Smooth muscle cell of the brain vasculature (primary cell): Measurements from ENCODE around the gene TSPAN2.
A peak's percentile ranks its signal among the peaks of the same experiment; 100 is the strongest.

Experiments used
- DNase-seq: peaks from one replicate; pipeline ENCODE4 v3.0.0-alpha.2; 2012; ENCODE audit warnings: low read depth, low spot score

TSPAN2 gene

GRCh38 chr1:115089420-115090185 is at the start of gene TSPAN2:
Gene TSPAN2, minus strand, starts transcription at chr1:115089503. Its CDS starts 71 bp downstream, at chr1:115089432.
- DNase-seq: no peak

- peak; percentile 81 for DNase-seq
These were observed 49.7 kb upstream of the TSPAN2 start for GRCh38 chr1:115138973-115139372.

GRCh38 chr1:115138271-115138670 is 49.0 kb upstream of the TSPAN2 start:
- DNase-seq: no peak

- DNase-seq: no peak
These were observed 47.9 kb upstream of the TSPAN2 start for GRCh38 chr1:115137191-115137590.

GRCh38 chr1:115136706-115137105 is 47.4 kb upstream of the TSPAN2 start:
- no peak for DNase-seq

GRCh38 chr1:115136106-115136505 is 46.8 kb upstream of the TSPAN2 start:
- DNase-seq: no peak

GRCh38 chr1:115135681-115136080 is 46.4 kb upstream of the TSPAN2 start:
- DNase-seq: no peak

GRCh38 chr1:115134850-115135480 is 45.7 kb upstream of the TSPAN2 start:
- no peak for DNase-seq

- DNase-seq: no peak
These were observed 44.9 kb upstream of the TSPAN2 start for GRCh38 chr1:115134231-115134630.

- no peak for DNase-seq
These were observed 44.1 kb upstream of the TSPAN2 start for GRCh38 chr1:115133440-115133839.

- no peak for DNase-seq
These were observed 41.5 kb upstream of the TSPAN2 start for GRCh38 chr1:115130786-115131185.

GRCh38 chr1:115129071-115129640 is 39.9 kb upstream of the TSPAN2 start:
- no peak for DNase-seq

GRCh38 chr1:115127539-115127938 is 38.2 kb upstream of the TSPAN2 start:
- DNase-seq: no peak

- DNase-seq: no peak
These were observed 37.2 kb upstream of the TSPAN2 start for GRCh38 chr1:115126516-115126915.

- no peak for DNase-seq
These were observed 33.8 kb upstream of the TSPAN2 start for GRCh38 chr1:115123116-115123515.

- DNase-seq: no peak
These were observed 32.5 kb upstream of the TSPAN2 start for GRCh38 chr1:115121793-115122192.

- no peak for DNase-seq
These were observed 31.0 kb upstream of the TSPAN2 start for GRCh38 chr1:115120296-115120695.

- DNase-seq: no peak
These were observed 29.3 kb upstream of the TSPAN2 start for GRCh38 chr1:115118611-115119010.

- no peak for DNase-seq
These were observed 28.8 kb upstream of the TSPAN2 start for GRCh38 chr1:115118086-115118485.

- DNase-seq: no peak
These were observed 28.0 kb upstream of the TSPAN2 start for GRCh38 chr1:115117298-115117697.

- no peak for DNase-seq
These were observed 27.2 kb upstream of the TSPAN2 start for GRCh38 chr1:115116512-115116911.

- DNase-seq: no peak
These were observed 26.3 kb upstream of the TSPAN2 start for GRCh38 chr1:115115521-115116161.
